ENCODE data around the gene GALNTL6.
"Not testable (repeated sequence)": the region's sequence is repeated elsewhere in the genome, so short reads cannot be mapped to it uniquely, and the experiment has no call there.

GRCh38 chr4:172977491-172978041 is 1164.4 kb downstream of the GALNTL6 start:
- not testable (repeated sequence) for TF ChIP-seq ELF4 (IDR thresholded peaks at IDR 0.05); BHLHE40 (IDR thresholded peaks at IDR 0.05; ENCODE audit: borderline replicate concordance); SUZ12 (IDR thresholded peaks at IDR 0.05); ZNF384 (IDR thresholded peaks at IDR 0.05); SP1 (IDR thresholded peaks at IDR 0.05); LEF1 (IDR thresholded peaks at IDR 0.05; ENCODE audit: borderline replicate concordance); FOXM1 (IDR thresholded peaks at IDR 0.05; ENCODE audit: borderline replicate concordance); L3MBTL2 (conservative IDR thresholded peaks at IDR 0.05)
